IPS-NIHi7 (cell line): ENCODE results near the gene TELO2.
"Not testable (repeated sequence)": the region's sequence is repeated elsewhere in the genome, so short reads cannot be mapped to it uniquely, and the experiment has no call there.

Experiments used
- DNase-seq: peaks from one replicate; pipeline ENCODE4 v3.0.0; 2012; ENCODE audit warnings: mixed read lengths; ENCODE audit errors: extremely low spot score

The TELO2 gene

DNA sequence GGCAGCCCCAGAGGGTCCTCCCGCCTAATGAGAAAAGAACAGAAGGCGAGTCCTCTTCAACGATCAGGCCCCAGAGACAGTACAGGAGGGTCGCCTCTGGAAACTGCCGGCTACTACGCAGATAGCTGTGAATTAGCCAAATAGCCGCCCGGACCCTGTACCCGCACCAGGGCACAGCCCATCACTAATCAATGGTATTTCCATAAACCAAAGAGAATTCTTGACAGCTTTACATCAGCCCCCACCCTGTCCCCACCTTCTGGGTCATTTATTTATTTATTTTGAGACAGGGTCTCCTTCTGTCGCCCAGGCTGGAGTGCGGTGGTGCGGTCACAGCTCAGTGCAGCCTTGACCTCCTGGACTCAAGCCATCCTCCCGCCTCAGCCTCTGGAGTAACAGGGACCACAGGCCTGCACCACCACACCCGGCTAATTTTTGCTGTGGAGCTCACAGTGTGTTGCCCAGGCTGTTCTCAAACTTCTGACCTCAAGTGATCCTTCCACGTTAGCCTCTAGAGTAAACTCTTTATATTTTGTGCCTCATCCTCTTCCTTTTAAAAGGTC lies 17.5 kb upstream of the TELO2 start:
- DNase-seq: no peak

DNA sequence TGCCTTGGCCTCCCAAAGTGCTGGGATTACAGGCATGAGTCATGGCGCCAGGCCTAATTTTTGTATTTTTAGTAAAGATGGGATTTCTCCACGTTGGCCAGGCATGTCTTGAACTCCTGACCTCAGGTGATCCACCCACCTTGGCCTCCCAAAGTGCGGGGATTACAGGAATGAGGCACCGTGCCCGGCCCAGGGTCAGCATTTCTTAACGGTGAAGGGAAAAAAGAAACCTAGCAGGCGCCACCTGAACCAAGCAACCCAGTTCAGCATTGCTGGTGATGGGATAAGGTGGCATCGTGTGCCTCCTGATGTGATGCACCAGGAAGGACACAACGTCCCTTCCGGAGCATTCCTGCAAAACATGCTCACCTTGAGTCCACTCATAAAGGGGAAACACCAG lies 16.1 kb upstream of the TELO2 start:
- no peak for DNase-seq

DNA sequence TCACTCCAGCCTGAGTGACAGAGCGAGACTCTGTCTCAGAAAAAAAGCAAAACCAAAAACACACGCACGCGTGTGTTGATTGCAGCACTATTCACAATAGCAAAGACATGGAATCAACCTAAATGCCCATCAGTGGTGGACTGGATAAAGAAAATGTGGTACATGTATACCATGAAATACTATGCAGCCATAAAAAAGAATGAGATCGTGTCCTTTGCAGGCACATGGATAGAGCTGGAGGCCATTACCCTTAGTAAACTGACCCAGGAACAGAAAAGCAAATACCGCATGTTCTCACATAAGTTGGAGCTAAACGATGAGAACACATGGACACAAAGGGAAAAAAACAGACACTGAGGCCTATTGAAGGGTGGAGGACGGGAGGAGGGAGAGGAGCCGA lies 14.2 kb upstream of the TELO2 start:
- DNase-seq: not testable (repeated sequence)

GRCh38 chr16:1481906-1482835 lies 11.0 kb upstream of the TELO2 start:
- no peak for DNase-seq

GRCh38 chr16:1485847-1486496 lies 7.2 kb upstream of the TELO2 start:
- DNase-seq: no peak

- no peak for DNase-seq
Measured at GRCh38 chr16:1486551-1487390, 6.4 kb upstream of the TELO2 start.

GRCh38 chr16:1487395-1488053 lies 5.6 kb upstream of the TELO2 start:
- no peak for DNase-seq

GRCh38 chr16:1488054-1488601 lies 5.0 kb upstream of the TELO2 start:
- DNase-seq: no peak

DNA sequence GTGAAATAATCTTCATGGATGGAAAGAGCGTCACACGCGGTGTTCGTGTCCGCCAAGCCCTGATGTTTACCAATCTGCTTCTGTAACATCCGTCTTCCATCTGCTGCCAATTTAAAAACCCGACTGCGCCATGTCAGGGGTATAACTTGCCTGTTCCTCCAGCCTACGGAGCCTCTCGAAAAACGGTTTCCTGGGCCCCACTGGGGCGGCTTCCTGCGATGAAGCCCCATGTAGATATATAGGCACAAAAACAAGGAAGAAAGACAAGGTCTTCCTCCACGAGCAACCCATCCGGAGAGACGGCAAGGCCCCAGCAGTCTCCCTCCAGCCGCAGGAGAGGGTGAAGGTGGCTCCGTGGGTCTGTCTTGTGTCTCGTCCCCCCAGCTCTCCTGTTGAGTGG lies 4.5 kb upstream of the TELO2 start, which contains the start of gene PTX4:
TSS of gene PTX4 (minus strand) at position 326 of the 400 bp plus-strand sequence. CDS start at position 291, 35 bp downstream.
- DNase-seq: no peak

DNA sequence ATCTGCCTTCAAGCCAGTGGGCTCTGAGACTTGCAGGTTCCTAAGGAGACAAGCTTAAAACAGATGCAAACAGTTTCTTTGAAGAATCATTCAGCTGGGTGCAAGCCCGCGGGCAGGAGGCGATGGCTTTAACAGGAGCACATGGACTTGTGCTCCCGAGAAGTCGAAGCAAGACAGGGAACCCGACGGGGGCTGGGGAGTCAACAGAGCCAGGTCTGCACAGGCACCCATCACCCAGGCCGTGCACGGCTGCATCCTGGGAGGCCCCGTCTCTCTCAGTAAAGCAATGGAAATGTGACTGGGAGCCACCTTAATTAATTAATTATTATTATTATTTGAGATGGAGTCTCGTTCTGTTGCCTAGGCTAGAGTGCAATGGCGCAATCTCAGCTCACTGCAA lies 4.1 kb upstream of the TELO2 start:
- DNase-seq: no peak

DNA sequence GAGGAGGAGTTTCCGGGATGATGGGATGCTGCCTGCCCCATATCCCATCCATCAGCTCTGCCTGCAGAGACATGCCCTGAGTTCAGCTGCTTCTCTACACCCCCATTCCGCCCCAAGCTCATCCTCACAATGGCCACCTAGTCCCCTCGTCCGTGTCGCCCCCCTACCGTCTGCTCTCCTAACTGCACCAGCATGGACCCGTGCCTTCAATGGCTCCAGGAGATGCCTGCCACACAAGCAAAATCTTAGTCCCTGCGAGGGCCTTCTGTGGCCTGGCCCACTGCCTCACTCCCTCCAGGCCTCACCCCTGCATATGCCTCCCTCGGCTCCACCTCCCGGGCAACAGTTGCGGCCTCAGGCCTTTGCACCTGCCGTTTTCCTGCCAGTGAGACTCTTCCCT lies 1.8 kb upstream of the TELO2 start:
- no peak for DNase-seq

DNA sequence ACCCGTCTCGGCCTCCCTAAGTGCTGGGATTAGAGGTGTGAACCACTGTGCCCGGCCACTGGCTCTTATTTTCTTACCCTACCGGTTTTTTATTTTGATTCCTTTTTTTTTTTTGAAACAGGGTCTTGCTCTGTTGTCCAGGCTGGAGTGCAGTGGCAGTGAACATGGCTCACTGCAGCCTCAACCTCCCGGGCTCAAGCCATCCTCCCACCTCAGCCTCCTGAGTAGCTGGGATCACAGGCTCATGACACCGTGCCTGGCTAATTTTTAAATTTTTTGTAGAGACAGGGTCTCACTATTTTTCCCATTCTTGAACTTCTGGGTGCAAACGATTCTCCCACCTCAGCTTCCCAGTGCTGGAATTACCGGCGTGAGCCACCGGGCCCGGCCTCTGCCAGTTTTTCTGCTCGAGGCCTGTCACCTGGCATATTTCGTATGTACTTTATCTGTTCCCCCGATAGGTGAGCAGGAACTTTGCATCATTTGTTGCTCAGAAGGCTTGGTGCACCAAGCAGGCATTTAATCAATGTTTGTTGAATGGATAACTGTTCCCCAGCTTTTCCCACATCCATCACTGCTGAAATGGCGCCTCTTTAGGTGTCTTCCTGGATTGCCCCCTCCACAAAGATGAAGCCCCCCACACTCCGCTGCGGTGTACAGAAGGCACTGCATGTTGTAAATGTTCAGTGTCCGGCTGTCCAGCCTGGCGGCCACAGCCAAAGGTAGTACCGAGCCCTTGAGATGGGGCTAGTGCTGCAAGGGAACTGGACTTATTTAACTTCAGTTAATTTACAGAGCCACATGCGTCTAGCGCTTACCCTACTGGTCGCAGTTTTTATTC lies 858 bp upstream of the TELO2 start:
- no peak for DNase-seq

DNA sequence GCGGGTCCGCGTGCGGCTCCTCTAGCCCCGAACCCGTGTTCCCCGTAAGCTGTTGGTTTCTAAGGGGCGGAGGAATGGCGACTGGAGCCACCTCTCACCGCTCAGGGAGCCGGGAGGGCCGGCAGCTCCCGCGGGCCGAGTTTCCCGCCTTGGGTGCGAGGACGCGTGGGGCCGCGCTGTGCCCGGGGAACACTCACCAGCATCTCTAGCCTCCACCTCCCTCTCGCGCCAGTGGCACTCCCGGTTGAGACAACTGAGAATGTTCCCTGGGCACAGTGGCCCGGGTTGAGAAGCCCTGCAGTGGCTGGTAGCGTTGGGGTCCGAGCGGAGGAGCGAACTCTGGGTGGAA lies 560 bp downstream of the TELO2 start:
- no peak for DNase-seq

DNA sequence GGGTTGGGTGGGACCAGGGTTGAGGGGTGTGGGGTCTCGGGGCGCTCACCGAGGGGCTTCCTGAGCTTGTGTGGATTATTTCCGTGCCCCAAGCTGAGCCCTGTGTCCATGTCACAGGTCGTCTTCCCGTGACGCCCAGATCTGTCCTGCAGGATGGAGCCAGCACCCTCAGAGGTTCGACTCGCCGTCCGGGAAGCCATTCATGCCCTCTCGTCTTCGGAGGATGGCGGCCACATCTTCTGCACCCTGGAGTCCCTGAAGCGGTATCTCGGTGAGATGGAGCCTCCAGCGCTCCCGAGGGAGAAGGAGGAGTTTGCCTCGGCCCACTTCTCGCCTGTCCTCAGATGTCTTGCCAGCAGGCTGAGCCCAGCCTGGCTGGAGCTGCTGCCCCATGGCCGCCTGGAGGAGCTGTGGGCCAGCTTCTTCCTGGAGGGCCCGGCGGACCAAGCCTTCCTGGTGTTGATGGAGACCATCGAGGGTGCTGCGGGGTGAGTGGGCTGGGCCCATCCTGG lies 1.0 kb downstream of the TELO2 start:
- DNase-seq: peak; percentile 69

DNA sequence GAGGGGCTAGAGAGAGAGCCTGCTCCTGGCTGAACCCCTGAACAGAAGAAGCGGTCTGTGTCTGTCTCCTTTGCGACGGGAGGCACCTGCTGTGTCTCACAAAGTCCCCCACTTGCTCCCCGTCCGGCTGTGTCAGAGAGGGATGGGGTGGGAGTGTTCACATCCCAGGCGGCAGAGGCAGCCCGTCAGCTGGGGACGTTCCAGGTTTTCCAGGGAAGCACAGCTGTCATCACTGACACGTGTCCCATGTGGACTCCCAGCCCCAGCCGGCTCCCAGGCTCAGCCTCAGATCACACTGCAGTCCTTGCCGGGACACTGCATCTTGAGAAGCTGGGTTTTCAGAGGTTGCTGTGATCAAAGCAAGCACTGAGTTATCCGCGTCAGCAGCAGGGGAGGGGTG lies 1.6 kb downstream of the TELO2 start:
- DNase-seq: no peak

DNA sequence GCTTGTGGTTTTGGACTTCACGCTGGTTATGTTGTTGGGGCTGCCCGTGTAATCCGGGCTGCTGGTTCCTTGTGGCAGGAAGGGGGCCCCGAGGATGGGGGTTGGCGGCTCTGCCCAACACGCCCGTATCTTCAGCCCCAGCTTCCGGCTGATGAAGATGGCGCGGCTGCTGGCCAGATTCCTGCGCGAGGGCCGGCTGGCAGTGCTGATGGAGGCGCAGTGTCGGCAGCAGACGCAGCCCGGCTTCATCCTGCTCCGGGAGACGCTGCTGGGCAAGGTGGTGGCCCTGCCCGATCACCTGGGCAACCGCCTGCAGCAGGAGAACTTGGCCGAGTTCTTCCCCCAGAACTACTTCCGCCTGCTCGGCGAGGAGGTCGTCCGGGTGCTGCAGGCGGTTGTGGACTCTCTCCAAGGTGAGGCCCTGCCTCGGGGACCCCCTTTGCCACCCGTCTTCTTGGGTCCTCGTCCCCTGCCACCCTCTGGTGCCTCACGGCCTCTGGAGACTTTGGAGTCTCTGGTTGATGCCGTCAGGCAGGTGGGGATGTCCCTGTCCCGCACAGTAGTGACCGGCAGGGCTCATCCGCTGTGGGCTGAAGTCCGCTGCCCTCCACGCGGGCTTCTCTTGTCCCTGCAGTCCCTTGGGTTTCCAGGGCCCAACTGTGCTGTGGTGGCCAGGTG lies 2.2 kb downstream of the TELO2 start:
- DNase-seq: no peak

DNA sequence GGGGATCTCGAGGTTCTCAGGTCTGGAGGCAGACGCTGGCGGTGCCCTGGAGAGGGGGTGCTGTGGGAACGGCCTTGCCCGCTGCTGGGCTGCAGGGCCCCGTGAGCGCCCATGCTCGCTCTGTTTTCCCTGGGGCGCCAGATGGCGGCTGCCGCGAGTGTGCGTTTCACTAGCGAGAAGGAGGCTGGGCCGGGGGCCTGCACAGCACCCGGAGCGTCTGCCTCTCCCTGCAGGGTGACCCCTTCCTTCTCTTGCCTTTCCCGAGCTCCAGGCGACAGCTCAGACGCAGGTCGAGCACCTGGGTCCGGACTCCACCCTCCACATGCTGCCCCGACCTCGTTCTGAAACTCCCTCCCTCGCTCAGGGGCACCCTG lies 2.7 kb downstream of the TELO2 start:
- no peak for DNase-seq

- DNase-seq: no peak
Measured at GRCh38 chr16:1496464-1496863, 3.3 kb downstream of the TELO2 start.

- DNase-seq: no peak
Measured at GRCh38 chr16:1497014-1497598, 3.9 kb downstream of the TELO2 start.
